GM19351 (cell line): ENCODE measurements around the gene ZNF134.

ENCODE experiments used
- ATAC-seq: cut with Tn5 transposase; IDR thresholded peaks from one replicate; pipeline ENCODE4 v1.9.1; 2021; ENCODE audit warnings: mild to moderate bottlenecking, moderate library complexity; ENCODE audit not compliant: unreplicated experiment

ZNF134 gene

GRCh38 chr19:57637379-57637778, 23.3 kb downstream of the ZNF134 start:
- ATAC-seq, result no peak

- ATAC-seq, result no peak
Observed at GRCh38 chr19:57641715-57642234, 27.7 kb downstream of the ZNF134 start.

GRCh38 chr19:57642396-57643046, 28.5 kb downstream of the ZNF134 start:
- no peak for ATAC-seq

- ATAC-seq, result no peak
Observed at GRCh38 chr19:57643734-57644133, 29.7 kb downstream of the ZNF134 start.

GRCh38 chr19:57648331-57649003, 34.4 kb downstream of the ZNF134 start:
- ATAC-seq, result no peak

GRCh38 chr19:57651654-57651996, 37.6 kb downstream of the ZNF134 start:
- no peak for ATAC-seq

- no peak for ATAC-seq
Observed at GRCh38 chr19:57653689-57654088, 39.6 kb downstream of the ZNF134 start.

GRCh38 chr19:57655443-57655842, 41.4 kb downstream of the ZNF134 start:
- ATAC-seq, result no peak

- ATAC-seq, result no peak
Observed at GRCh38 chr19:57656346-57656745, 42.3 kb downstream of the ZNF134 start.

- no peak for ATAC-seq
Observed at GRCh38 chr19:57664269-57665127, 50.5 kb downstream of the ZNF134 start.

- no peak for ATAC-seq
Observed at GRCh38 chr19:57665261-57665806, 51.3 kb downstream of the ZNF134 start.

- no peak for ATAC-seq
Observed at GRCh38 chr19:57667228-57667627, 53.2 kb downstream of the ZNF134 start.

- no peak for ATAC-seq
Observed at GRCh38 chr19:57668635-57669034, 54.6 kb downstream of the ZNF134 start, which contains the start of gene ZSCAN4. Gene ZSCAN4 (plus strand): TSS chr19:57668935. CDS start chr19:57676146, 7,211 bp downstream.

- no peak for ATAC-seq
Observed at GRCh38 chr19:57671124-57671895, 57.3 kb downstream of the ZNF134 start.

- ATAC-seq, result no peak
Observed at GRCh38 chr19:57672466-57672865, 58.4 kb downstream of the ZNF134 start.
